Testis (tissue), 3 donors: ENCODE results near the gene ELN. TPM values are rescaled to one million over a fixed set of nuclear protein-coding genes. Genes with fewer than 3 reads are reported as not detected.

Source experiments
- DNase-seq: peaks from one replicate; pipeline ENCODE4 v3.0.0-alpha.2; 2019
- H3K27ac ChIP-seq, 2 donors: fragments of 200-600 bp; sonication (generic); one replicate each; pipeline ENCODE4 v1.5.1; 2019
- H3K27me3 ChIP-seq: fragments of 200-600 bp; sonication (generic); one replicate; pipeline ENCODE4 v1.5.1; 2019
- H3K36me3 ChIP-seq: fragments of 200-600 bp; sonication (generic); one replicate; pipeline ENCODE4 v1.5.1; 2017; ENCODE audit warnings: low read depth; ENCODE audit errors: missing control alignments
- H3K4me1 ChIP-seq: fragments of 200-600 bp; sonication (generic); one replicate; pipeline ENCODE4 v1.5.1; 2019
- H3K4me3 ChIP-seq, 2 donors: fragments of 200-600 bp; sonication (generic); one replicate each; pipeline ENCODE4 v1.5.1; 2017 to 2019
- H3K9me3 ChIP-seq: fragments of 200-600 bp; sonication (generic); one replicate; pipeline ENCODE4 v1.5.1; 2017
- POLR2A ChIP-seq: fragments of 450-650 bp; IDR thresholded peaks from one replicate; pipeline ENCODE4 v1.6.1; 2017; ENCODE audit warnings: antibody characterized with exemption, mild to moderate bottlenecking, moderate library complexity
- WGBS, 2 donors: methylation state at CpG; one replicate each; pipeline ENCODE4 v1.1.5; 2018; 5-methylcytosine and 5-hydroxymethylcytosine counted together
- intact Hi-C: fragments of 100-400 bp; cut with DNase I; formaldehyde crosslinking; loops from one replicate; pipeline ENCODE4 v1.15.1; 2023; ENCODE audit warnings: low total_unique reads
- polyA plus RNA-seq: library from polyadenylated mRNA; stranded (reverse); fragments of 350-450 nt; fragmentation: Illumina TruSeq; extraction: RNeasy Lipid Tissue Mini Kit (QIAGEN cat#74804); gene quantifications from one replicate; pipeline ENCODE4 v1.2.3, GENCODE V29; 2014; ENCODE audit warnings: low read depth, low replicate concordance; ENCODE audit not compliant: insufficient read depth
- total RNA-seq, 2 donors: library from RNA; depleted of rRNA; stranded (reverse); fragments of >200 nt; gene quantifications; one replicate each; pipeline ENCODE4 v1.2.3, GENCODE V29; 2016
- TF ChIP-seq, protein P1 (sequence below), 3 experiments: fragments of 450-650 bp in 2 of 3; fragments of 200-600 bp in 1 of 3; sonication (generic) in 1 of 3; IDR thresholded peaks; one replicate each; pipeline ENCODE4 v1.5.1; 2016 to 2019; ENCODE audit warnings: antibody characterized with exemption in 3 of 3, mild to moderate bottlenecking in 2 of 3, moderate library complexity in 1 of 3

Gene ELN
- total and polyA plus RNA-seq, 3 donors from 2014 or later, result 24.6 to 55.9 (median 35.2) TPM

DNA sequence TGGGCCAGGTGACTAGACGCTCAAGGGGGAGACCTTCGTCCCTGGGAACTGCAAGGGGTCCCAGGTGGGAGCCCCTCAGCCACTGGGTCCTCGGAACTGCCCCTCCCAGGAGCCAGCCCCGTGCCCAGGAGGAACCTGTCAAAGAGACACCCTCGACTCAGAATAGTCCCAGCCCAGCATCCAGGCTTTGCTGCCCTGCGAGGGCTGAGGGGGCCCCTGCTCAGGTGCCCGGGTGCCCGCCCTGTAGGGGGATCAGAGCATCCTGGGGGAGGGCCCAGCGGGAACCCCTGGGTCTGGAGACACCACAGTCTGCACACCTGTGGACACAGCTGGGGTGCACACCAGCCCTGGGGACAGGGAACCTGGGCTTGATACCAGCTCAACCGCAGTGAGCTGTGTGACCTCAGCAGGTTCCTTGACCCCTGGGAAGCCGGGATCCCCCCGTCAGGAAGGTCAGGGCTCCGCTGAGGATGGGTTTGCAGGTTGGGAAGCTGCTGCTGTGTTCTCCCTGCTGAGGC, 407 bp downstream of the ELN start:
- WGBS, 2 donors, result 40 to 41% methylated on average over 6 to 12 of the region's 13 CpGs
- Histone ChIP-seq H3K27ac (peak overlapping the region; percentile 74 to 80), H3K4me1 (peaks cover 47% of the 10 kb centered on the region)

GRCh38 chr7:74029089-74029785, 1.3 kb downstream of the ELN start:
- no peak for DNase-seq
- no peaks in the 10 kb centered on the region for H3K9me3 ChIP-seq
- peak overlapping the region; percentile 51 to 69 for H3K4me3 ChIP-seq
- intact Hi-C loops, result loop anchor here (5.0 kb wide), 1 partner anchor 137 kb away; no protein-coding TSS in a partner anchor
- H3K36me3 ChIP-seq, result no peaks in the 10 kb centered on the region
- TF ChIP-seq, protein P1, sequence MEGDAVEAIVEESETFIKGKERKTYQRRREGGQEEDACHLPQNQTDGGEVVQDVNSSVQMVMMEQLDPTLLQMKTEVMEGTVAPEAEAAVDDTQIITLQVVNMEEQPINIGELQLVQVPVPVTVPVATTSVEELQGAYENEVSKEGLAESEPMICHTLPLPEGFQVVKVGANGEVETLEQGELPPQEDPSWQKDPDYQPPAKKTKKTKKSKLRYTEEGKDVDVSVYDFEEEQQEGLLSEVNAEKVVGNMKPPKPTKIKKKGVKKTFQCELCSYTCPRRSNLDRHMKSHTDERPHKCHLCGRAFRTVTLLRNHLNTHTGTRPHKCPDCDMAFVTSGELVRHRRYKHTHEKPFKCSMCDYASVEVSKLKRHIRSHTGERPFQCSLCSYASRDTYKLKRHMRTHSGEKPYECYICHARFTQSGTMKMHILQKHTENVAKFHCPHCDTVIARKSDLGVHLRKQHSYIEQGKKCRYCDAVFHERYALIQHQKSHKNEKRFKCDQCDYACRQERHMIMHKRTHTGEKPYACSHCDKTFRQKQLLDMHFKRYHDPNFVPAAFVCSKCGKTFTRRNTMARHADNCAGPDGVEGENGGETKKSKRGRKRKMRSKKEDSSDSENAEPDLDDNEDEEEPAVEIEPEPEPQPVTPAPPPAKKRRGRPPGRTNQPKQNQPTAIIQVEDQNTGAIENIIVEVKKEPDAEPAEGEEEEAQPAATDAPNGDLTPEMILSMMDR (IDR thresholded peaks at IDR 0.05), result no peak
- TF ChIP-seq POLR2A, result no peak
- peaks cover 50% of the 10 kb centered on the region for H3K4me1 ChIP-seq
- H3K27me3 ChIP-seq, result no peaks in the 10 kb centered on the region
- H3K27ac ChIP-seq, result peak overlapping the region in 1 of 2 donors; percentile 32
- WGBS, 2 donors, result 31 to 44% methylated on average over 4 to 18 of the region's 18 CpGs

More for the DNA sequence above, 407 bp downstream of the ELN start:
- intact Hi-C loops, result loop anchor here (5.0 kb wide), 1 partner anchor 136 kb away; no protein-coding TSS in a partner anchor
- Histone ChIP-seq H3K4me3 (peak overlapping the region; percentile 51 to 69), H3K27me3 (no peaks in the 10 kb centered on the region), H3K36me3 (no peaks in the 10 kb centered on the region), H3K9me3 (no peaks in the 10 kb centered on the region)
- TF ChIP-seq, protein P1 (IDR thresholded peaks at IDR 0.05), result no peak
- TF ChIP-seq POLR2A, result no peak
- no peak for DNase-seq

DNA sequence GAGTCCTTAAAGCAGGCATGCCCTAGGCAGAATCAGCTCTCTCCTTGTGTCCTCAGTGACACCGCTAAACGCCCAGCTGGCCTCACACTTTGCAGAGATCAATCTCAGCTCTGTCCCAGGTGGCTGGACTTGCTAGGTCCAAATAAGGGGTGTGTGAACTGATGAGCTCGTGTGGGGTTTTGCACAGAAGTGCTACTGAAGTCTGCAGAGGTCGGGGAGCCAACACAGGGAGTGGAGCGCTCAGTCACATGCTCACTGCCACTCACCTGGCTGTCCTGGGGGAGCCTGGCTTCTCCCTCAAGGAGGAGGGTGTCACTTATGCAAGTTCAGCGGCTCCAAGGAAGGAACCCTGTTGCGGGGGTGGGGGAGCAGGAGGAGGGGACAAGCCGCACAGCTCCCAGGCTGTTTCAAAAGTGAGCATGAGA, 2.0 kb downstream of the ELN start:
- intact Hi-C loops, result loop anchor here (5.0 kb wide), 1 partner anchor 138 kb away; no protein-coding TSS in a partner anchor
- 30 to 41% methylated on average over 6 to 8 of the region's 8 CpGs for WGBS, 2 donors
- H3K4me1 ChIP-seq, result peaks cover 52% of the 10 kb centered on the region
- DNase-seq, result peak; percentile 30
- no peaks in the 10 kb centered on the region for H3K9me3 ChIP-seq
- no peaks in the 10 kb centered on the region for H3K27me3 ChIP-seq
- peak overlapping the region; percentile 51 to 69 for H3K4me3 ChIP-seq
- peak overlapping the region in 1 of 2 donors; percentile 32 for H3K27ac ChIP-seq
- H3K36me3 ChIP-seq, result no peaks in the 10 kb centered on the region
- TF ChIP-seq, protein P1 (IDR thresholded peaks at IDR 0.05), result no peak
- no peak for TF ChIP-seq POLR2A

GRCh38 chr7:74030861-74031260, 2.9 kb downstream of the ELN start:
- Histone ChIP-seq H3K36me3 (no peaks in the 10 kb centered on the region), H3K9me3 (no peaks in the 10 kb centered on the region), H3K27me3 (no peaks in the 10 kb centered on the region), H3K4me3 (no peak overlapping the region), H3K4me1 (peaks cover 49% of the 10 kb centered on the region), H3K27ac (peak overlapping the region in 1 of 2 donors; percentile 32)
- WGBS, 2 donors, result 41 to 51% methylated on average over 7 of the region's 7 CpGs
- no peak for DNase-seq
- intact Hi-C loops, result no loop called here
- no peak for TF ChIP-seq POLR2A
- TF ChIP-seq, protein P1 (IDR thresholded peaks at IDR 0.05), result no peak
